Stimulated activated CD8-positive, alpha-beta memory T cell treated with anti-CD3 and anti-CD28 coated beads, Interleukin-7, amount 100 ng/mL, for 48 hours (primary cell): ENCODE data around the gene CXCL9.
"Not testable (repeated sequence)": the region's sequence is repeated elsewhere in the genome, so short reads cannot be mapped to it uniquely, and the experiment has no call there.

Experiments
- DNase-seq, 2 donors: peaks; one replicate each; pipeline ENCODE4 v3.0.0-alpha.2; 2020; ENCODE audit warnings: low read depth in 1 of 2; ENCODE audit errors: extremely low read depth in 1 of 2

Gene CXCL9

GRCh38 chr4:75963558-75963957 is 43.8 kb downstream of the CXCL9 start:
- DNase-seq: no peak

- not testable (repeated sequence) for DNase-seq
Observed at GRCh38 chr4:75962072-75962471, 45.2 kb downstream of the CXCL9 start.

- DNase-seq: not testable (repeated sequence)
Observed at GRCh38 chr4:75958546-75958945, 48.8 kb downstream of the CXCL9 start.

- not testable (repeated sequence) for DNase-seq
Observed at GRCh38 chr4:75954811-75955210, 52.5 kb downstream of the CXCL9 start.

- DNase-seq: no peak
Observed at GRCh38 chr4:75953509-75953908, 53.8 kb downstream of the CXCL9 start.
